ENCODE results near the gene DLK1.

The DLK1 gene

DNA sequence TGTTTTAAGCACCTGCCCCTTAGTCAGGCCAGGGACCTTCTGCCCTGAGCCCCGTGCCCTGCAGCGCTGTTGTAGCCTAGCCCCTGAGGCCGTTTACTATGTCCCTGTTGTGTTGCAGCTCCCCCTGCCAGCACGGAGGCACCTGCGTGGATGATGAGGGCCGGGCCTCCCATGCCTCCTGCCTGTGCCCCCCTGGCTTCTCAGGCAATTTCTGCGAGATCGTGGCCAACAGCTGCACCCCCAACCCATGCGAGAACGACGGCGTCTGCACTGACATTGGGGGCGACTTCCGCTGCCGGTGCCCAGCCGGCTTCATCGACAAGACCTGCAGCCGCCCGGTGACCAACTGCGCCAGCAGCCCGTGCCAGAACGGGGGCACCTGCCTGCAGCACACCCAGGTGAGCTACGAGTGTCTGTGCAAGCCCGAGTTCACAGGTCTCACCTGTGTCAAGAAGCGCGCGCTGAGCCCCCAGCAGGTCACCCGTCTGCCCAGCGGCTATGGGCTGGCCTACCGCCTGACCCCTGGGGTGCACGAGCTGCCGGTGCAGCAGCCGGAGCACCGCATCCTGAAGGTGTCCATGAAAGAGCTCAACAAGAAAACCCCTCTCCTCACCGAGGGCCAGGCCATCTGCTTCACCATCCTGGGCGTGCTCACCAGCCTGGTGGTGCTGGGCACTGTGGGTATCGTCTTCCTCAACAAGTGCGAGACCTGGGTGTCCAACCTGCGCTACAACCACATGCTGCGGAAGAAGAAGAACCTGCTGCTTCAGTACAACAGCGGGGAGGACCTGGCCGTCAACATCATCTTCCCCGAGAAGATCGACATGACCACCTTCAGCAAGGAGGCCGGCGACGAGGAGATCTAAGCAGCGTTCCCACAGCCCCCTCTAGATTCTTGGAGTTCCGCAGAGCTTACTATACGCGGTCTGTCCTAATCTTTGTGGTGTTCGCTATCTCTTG lies 7.6 kb downstream of the DLK1 start:
- DNase-seq (ENCODE audit: low spot score) = no peak

DNA sequence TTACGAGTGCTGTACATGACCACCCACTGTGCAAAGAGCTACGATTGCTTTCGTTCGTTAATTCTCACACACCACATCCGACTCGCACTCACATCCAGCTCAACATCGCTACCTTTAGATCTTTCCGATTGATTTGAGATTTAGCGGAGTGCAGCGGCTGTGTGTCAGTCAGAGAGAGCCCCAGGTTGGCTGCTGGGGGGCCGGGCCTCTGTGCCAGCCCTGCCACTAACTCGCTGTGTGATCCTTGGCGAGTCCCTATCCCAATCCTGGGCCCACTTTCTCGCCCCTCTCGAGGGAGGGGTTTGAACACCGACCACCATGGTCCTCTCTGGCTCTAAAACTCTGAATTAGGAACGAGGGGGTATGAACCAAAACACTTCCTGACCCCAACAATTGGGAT lies 8.6 kb downstream of the DLK1 start:
- DNase-seq (ENCODE audit: low spot score) = no peak

DNA sequence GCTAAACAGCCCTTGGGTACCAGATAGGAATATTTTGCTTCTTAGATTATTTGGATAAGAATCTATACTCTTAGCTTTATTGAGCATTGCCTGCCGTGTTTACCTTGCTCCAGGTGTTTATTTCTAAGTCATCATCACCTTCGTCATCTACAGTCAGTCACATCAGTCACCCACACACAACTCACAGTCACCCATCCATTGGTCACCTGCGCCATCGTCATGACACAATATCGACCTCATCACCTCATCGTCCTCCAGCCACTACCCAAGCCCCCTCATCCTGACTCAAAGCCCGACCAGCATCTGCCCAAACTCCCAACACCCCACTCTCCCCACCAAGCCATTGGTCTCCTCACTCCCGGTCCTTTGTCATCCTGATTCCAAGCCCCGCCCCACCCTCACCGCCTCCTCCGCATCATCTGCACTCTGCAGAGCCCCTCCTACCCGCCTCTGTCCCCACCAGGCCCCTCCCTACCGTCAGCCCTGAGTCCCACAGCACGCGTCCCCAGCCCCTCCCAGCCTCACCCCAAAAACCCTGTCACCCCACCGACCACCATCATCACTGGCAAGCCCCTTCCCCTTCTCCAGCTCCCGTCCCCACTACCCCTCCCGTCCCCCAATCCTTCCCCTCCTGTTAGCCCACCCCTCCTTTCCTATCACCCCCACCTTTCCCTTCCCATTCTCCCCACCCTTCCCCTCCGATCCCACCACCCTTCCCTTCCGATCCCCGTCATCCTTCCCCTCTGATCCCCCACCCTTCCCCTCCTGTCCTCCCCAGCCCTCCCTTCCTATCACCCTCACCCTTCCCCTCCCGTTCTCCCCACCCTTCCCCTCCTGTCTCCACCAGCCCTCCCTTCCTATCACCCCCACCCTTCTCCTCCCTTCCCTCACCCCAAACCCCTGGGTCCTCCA lies 9.8 kb downstream of the DLK1 start:
- DNase-seq (ENCODE audit: low spot score) = no peak

DNA sequence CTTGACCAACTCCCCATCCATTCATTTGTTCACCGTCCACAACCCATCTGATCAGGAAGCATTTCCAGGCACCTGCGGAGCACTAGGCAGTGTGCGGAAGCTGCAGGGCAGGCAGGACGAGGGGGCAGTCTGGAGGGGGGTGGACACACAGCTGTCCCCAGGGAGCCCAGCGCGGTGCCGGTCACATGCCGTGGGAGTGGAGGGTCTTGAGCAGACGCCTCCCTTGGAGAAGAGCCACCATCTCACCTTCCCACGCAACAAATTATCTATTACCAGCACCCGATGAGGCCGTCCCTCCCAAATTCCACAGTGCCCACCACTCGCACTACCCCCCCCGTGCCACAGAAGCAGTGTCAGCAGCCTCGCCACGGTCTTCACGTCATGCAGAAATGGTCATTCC lies 10.8 kb downstream of the DLK1 start:
- DNase-seq (ENCODE audit: low spot score) = no peak

DNA sequence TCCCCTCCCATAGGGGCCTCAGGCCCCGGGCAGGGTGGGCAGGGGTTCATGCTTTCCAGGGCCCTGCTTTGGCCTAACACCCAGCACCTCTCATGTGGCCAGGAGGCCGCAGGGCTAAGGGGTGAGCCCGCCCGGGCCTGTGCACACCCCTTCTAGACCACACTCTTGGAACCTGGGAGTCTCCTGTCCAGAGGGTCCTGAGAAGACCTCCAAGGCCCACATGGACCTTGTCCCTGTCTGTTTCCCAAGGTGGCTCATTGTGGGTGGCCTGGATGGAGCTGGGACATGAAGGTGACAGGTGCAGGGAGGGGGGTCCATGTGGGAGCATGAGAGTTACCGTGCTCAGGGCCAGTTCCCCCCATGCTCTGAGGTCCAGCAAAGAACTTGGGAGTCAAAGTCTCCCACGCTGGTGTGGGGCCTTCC lies 11.6 kb downstream of the DLK1 start:
- no peak for DNase-seq (ENCODE audit: low spot score)

DNA sequence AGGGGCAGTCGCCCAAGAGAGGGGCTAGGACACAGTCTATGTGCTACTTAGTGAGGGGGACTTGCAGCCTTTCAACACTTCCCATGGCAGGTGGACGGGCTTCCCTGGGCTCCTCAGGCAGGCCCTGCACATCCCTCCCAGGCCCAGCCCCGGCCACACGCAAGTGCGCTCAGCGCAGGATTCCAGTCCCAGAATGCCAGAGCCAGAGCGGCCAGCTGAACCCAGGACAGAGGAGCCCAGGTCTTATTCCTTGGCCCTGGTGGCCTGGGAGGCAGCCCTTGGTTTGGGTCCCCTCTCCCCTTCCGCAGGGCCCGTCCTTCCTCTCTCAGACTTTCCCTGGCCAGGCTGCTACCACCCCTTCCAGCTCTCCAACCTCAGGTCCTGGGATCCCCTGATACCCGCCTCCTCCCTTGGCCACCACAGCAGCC lies 12.0 kb downstream of the DLK1 start:
- no peak for DNase-seq (ENCODE audit: low spot score)

DNA sequence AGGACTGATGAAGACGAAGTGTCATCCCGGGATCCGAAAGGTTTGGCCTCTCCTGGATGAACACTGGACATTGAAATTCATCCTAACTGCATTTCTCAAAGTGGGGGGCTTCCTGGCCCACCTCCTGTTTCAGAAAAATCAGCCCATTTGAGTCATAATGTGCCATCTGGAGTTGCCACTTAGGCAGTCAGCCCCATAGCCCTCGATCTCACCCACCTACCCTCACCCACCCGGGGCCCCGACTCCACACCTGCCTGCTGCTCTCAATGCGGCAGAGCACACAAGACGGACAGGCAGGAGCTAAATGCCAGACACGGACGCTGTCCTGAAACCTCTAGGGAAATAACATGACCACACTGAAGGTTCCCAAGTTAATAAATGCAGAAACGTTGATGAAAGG lies 12.6 kb downstream of the DLK1 start:
- peak; percentile 5 for DNase-seq (ENCODE audit: low spot score)

DNA sequence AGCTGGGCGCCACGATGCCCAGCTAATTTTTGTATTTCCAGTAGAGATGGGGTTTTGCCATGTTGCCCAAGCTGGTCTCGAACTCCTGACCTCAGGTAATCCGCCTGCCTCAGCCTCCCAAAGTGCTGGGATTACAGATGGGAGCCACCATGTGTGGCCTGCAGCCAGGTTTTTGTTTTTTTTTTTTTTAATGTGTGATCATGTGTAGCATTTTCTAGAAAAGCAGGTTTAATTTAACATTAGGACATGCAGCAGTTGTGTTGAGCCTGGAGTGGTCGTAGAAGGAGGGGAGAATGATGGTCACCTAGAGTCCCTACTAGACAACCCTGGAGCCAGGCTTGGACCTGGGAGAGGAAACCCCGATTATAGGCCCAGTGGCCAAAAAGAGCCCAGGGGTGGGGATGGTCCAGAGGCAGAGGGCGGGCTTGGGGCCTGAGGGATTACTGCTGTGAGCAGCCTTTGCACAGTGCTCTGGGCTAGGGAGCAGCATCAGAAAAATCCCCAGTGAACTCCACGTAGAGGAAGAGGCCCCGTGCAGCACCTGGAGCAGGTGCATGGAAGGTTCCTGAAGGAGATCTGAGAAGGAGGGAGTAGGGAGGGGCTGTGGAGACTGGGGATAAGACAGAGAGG lies 13.6 kb downstream of the DLK1 start:
- DNase-seq (ENCODE audit: low spot score) = no peak

DNA sequence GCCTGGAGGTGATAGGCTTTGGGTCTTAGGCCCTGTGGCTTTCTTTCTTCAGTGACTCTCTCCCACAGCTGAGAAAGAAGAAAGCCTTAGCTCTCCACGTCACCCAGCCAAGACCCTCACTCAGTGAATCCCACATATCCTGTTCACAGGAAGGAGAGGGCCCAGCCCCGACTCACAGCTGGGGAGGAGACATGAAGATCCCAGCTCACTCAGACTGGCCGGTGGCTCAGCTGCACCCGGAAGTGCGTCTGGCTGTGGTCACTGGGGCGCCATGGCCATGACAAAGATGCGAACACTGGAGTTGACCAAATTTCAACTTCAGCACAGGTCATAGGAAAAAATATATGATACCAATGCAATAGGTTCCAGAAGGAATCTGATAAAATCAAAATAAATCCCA lies 14.2 kb downstream of the DLK1 start:
- DNase-seq (ENCODE audit: low spot score) = no peak

DNA sequence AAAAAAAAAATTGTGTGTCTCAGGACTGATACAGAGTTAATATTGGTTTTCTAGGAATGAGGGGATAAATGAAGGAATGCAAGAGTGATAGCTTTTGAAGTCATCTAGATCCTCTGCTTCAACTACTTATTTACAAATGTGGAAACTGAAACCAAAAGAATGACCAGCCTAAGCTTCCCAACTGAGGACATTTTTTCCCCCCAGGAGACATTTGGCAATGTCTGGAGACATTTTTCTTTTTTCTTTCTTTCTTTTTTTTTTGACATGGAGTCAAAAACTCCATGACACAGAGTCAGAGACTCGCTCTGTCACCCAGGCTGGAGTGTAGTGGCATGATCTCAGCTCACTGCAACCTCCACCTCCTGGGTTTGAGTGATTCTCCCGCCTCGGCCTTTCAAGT lies 15.3 kb downstream of the DLK1 start:
- DNase-seq (ENCODE audit: low spot score) = no peak

DNA sequence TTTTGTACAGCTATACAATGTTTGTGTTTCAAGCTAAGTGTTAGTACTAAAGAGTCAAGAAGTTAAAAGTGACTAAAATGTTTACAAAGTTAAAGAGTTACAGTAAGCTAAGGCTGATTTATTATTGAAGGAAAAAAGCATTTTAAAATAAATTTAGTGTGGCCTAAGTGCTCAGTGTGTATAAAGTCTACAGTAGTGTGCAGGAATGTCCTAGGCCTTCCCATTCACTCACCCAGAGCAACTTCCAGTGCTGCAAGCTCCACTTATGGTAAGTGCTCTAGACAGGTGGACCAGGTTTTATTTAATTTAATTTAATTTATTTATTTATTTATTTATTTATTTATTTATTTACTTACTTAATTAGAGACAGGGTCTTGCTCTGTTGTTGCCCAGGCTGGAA lies 19.6 kb downstream of the DLK1 start:
- no peak for DNase-seq (ENCODE audit: low spot score)

DNA sequence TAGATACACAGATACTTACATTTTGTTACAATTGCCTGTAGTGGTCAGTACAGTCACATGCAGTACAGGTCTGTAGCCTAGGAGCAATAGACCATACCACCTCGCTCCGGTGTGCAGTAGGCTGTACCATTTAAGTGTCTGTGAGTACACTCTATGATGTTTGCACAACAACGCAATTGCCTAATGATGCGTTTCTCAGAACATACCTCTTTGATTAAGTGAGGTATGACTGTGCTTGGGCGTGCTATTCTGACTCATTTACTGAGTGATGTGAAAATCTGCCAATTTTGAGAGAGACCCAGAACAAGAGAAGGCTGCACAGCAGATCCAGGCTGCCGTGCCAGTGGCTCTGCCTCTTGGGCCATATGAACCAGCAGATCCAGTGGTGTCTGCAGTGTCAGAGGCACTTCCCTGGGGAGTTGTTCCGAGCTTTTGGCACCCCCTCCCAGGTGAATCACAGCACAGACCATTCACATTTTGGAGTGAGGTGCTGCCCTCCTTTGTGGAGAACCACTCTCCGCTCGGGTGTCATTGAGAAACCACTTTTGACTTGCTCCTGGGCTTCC lies 20.4 kb downstream of the DLK1 start:
- peak; percentile 97 for DNase-seq (ENCODE audit: low spot score)

DNA sequence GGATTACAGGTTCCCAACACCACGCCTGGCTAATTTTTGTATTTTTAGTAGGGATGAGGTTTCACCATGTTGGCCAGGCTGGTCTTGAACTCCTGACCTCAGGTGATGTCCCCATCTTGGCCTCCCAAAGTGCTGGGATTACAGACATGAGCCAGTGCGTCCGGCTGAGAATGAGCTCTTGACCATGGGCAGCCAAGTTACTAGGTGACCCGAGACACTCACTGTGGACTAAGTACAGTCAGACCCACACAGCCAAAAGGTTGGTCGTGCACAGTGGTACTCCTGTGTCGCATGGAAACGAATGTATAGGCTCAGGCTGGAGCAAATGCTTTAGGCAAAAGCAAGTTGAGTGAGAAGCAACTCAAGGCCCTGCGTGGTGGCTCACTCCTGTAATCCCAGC lies 21.0 kb downstream of the DLK1 start:
- no peak for DNase-seq (ENCODE audit: low spot score)

DNA sequence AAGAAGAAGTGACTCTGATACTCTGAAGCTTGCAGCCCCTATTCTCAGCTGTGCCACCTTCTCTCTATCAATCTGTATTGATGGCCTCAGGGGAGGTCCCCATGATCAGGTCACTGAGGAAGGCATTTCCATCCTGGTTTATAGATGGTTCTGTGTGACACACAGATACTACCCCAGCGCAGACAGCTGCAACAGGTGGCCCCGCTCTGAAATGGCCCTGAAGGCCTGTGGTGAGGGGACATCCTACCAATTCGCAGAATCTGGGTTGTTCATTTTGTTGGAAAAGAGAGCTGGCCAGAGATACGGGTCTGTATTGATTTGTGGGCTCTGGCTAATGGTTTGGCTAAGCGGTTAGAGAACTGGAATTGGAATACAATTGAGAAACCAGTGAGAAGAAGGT lies 21.7 kb downstream of the DLK1 start:
- no peak for DNase-seq (ENCODE audit: low spot score)

DNA sequence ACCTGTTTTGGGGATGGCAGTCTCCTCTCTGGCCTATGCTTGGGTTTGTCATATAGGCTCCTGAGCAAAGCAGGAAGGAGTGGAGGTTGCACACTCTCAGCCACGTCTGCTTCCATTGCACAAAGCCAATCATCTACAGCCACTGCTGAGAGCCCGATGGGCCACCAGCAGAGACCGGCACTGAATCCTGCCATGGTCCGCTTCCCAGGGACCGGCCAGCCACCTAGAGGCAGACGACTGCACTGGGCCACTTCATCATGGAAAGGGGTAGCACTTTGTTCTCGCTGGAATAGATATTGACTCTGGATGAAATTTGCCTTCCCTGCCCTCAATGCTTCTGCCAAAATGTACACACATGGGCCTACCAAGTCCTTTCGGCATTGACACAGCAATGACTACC lies 22.3 kb downstream of the DLK1 start:
- no peak for DNase-seq (ENCODE audit: low spot score)

DNA sequence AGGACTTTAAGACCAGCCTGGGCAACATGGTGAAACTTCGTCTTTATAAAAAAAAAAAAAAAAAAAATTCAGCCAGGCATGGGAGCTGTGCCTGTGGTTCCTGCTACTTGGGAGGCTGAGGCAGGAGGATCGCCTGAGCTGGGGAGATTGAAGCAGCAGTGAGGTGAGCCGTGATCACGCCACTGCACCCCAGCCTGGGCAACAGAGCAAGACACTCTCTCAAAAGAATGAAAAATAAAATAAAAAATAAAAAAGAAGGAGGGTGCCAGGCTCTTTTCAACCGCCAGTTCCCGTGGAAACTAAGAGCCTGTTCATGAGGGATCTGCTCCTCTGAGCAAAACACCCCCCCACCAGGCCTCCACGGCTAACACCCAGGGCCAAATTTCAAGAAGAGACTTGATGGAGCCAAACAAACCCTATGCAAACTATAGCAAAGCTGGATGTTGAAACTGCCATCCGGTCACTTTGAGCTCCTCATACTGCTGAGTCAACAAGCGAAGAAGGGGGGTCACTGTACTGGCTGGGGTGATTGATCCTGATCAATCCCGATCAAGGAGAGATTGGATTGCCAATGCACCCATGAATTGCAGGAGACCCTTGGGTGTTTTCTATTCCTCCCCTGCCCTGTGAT lies 23.4 kb downstream of the DLK1 start:
- DNase-seq (ENCODE audit: low spot score) = no peak

DNA sequence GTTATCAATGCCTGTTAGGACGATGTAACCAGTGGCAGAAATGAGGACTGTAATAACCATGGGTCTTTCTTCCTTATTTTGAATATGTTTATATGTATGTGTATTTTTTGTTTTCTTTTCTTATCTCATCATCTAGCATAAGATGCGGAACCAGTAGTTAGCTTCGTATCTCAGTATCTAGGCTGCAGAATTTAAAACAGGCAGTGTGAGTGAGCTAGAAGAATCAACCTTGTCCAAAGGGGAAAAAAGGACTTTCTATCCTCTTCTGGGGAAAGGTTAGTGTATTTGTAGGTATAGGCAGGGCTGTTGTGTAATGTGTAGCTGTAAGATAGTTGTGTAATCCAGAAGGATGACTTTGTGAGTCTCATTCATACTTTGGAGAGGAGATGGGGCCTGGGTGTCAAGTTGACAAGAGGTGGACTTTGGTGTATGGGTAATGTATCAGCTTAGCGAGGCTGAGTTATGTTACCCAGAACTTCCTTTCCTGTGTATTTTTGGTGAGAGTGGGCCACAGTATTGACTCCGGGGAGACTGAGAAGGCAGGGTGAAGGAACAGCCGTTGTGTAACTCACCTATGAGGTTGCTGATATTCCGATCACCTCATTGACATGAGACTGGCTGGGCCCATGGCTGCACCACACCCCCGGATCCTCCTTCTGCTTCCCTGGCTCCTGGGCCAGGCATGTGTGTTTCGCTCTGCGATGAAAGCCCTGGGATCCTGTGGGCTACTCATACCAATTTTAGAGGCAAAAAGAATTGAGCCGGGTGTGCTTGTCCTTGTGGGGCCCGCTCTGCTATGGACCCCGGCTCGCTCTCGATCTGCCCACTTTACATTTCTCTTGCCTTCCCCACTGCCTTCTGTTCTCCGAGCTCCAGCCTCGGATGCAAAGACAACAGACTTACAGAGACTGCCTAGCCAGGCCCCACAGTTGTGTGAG lies 24.3 kb downstream of the DLK1 start:
- no peak for DNase-seq (ENCODE audit: low spot score)

DNA sequence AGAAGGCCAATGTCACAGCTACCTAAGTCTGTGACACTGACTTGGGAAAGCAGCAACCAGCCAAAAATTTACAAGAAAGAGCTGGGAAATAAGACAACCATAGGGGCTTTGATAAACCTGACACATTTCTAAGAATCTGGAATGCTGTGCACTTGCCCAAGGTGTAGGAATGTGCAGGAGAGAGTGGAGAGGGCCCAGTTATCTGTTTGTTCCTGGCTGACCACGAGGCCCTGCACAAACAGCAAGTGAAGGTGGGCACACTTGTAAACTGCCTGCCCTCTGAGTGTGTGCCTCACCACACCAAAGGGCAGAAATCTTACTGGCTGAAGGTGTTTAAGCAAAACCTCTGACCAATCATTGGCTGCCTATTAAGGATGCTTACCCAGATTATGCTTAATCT lies 27.3 kb downstream of the DLK1 start:
- no peak for DNase-seq (ENCODE audit: low spot score)

DNA sequence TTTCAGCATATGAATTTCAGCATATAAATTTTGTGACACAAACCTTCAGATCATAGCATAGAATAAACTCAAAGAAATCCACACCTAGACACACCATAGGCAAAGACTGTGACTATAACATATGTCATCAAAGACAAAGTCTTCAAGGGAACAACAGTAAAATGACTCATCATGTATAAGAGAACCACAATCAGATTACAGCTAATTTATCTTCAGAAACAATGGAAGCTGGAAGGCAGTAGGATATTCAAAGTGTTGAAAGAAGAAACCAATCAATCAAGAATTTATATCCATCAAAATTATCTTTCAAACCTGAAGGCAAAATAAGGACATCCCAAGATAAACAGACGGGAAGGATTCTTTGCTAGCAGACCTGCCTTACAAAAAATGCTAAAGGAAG lies 29.0 kb downstream of the DLK1 start:
- DNase-seq (ENCODE audit: low spot score) = peak; percentile 9

DNA sequence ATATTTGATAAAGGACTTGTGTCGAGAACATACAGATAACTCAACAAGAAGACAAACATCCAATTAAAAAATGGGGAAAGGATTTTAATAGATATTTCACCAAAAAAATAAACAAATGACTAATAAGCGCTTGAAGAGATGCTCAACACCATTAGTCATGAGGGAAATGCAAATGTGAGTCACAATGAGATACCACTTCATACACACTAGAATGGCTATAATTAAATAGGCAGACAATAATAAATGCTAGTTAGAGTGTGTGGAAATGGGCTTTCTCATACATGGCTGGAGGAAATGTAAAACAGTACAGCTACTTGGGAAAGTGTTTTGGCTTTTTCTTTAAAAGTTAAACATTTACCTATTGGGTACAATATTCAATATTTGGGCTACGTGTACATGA lies 34.8 kb downstream of the DLK1 start:
- DNase-seq (ENCODE audit: low spot score) = peak; percentile 47

DNA sequence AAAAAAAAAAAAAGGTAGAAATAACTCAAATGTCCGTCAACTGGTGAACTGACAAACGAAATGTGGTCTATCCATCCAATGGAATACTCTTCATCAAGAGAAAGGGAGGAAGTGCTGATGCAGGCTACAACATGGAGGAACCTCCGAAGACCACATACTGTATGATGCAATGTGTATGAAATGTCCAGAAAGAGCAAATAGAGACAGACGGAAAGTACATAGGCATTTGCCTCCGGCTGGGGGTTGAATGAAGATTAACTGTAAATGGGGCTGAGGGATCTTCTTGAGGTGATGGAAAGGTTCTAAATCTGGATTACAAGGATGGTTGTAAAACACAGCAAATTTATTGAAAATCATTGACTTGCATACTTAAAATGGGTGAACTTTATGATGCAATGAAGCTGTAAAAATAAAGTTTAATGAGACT lies 35.4 kb downstream of the DLK1 start:
- no peak for DNase-seq (ENCODE audit: low spot score)
